Ovary (tissue), 9 donors: Measurements from ENCODE around the gene SLC10A3. TPM values are rescaled to one million over a fixed set of nuclear protein-coding genes. Genes with fewer than 3 reads are reported as not detected.

Experiments
- DNase-seq, 5 donors: peaks; one replicate each; pipeline ENCODE4 v3.0.0-alpha.2; 2019 to 2020
- H3K27ac ChIP-seq, 2 donors: fragments of 200-600 bp; one replicate each; pipeline versions ENCODE4 v1.5.1 to v1.8.0; 2019 to 2022
- H3K27me3 ChIP-seq: fragments of 200-600 bp; one replicate; pipeline ENCODE4 v1.8.0; 2022
- H3K36me3 ChIP-seq: fragments of 200-600 bp; sonication (generic); one replicate; pipeline ENCODE4 v1.5.1; 2019
- H3K4me1 ChIP-seq: one replicate; pipeline ENCODE4 v1.8.1; 2013; ENCODE audit warnings: mild to moderate bottlenecking, moderate library complexity; ENCODE audit not compliant: insufficient read depth
- H3K4me3 ChIP-seq: fragments of 200-600 bp; sonication (generic); one replicate; pipeline ENCODE4 v1.5.1; 2017
- H3K9me3 ChIP-seq, 2 donors: fragments of 200-600 bp in 1 of 2; sonication (generic) in 1 of 2; one replicate each; pipeline versions ENCODE4 v1.5.1 to v1.8.1; 2013 to 2019; ENCODE audit warnings: mild to moderate bottlenecking in 1 of 2, moderate library complexity in 1 of 2
- CTCF ChIP-seq, 3 donors: fragments of 450-650 bp in 2 of 3; fragments of 200-600 bp in 1 of 3; IDR thresholded peaks; one replicate each; pipeline versions ENCODE4 v1.5.1 to v1.8.0; 2016 to 2022; ENCODE audit warnings: antibody characterized with exemption in 3 of 3, mild to moderate bottlenecking in 1 of 3
- EP300 ChIP-seq: sonication (generic); formaldehyde crosslinking; IDR thresholded peaks from one replicate; pipeline ENCODE4 v1.6.1; 2017; ENCODE audit warnings: antibody characterized with exemption
- POLR2A ChIP-seq: fragments of 450-650 bp; IDR thresholded peaks from one replicate; pipeline ENCODE4 v1.6.1; 2017; ENCODE audit warnings: antibody characterized with exemption, mild to moderate bottlenecking, moderate library complexity
- WGBS, 3 donors: extraction: QIAGEN DNeasy Blood & Tissue Kit in 1 of 3; methylation state at CpG; one replicate each; pipeline versions ENCODE4 v1.1.5 to v1.1.7; 2013 to 2017; 5-methylcytosine and 5-hydroxymethylcytosine counted together
- intact Hi-C, 4 donors: fragments of 100-400 bp; cut with DNase I; formaldehyde crosslinking; loops; one replicate each; pipeline versions ENCODE4 v1.11.0 to v1.15.1; 2022 to 2023
- polyA plus RNA-seq, 2 donors: library from polyadenylated mRNA; stranded (reverse); fragments of 200-250 nt in 1 of 2; fragments of 350-450 nt in 1 of 2; fragmentation: Illumina TruSeq in 1 of 2; extraction: RNeasy Lipid Tissue Mini Kit (QIAGEN cat#74804) in 1 of 2; gene quantifications; one replicate each; pipeline ENCODE4 v1.2.3, GENCODE V29; 2013 to 2014
- total RNA-seq, 7 donors: library from RNA; depleted of rRNA in 2 of 7; stranded (reverse); fragments of >200 nt in 2 of 7; fragmentation: NEBNext Ultra II Directional in 3 of 7; extraction: Animal tissue kit (Norgen Biotek cat#: 25700) in 3 of 7; gene quantifications; one replicate each; pipeline versions ENCODE4 v1.1.0 to v1.2.4, GENCODE V29; 2016 to 2023
- donor health status: DM: no; HTN: no; CAD: no; lungs with moderate emphysema.
- donor health status: DM: no; HTN: no; CAD: no.
- donor health status: Bipolar disorder and iron deficiency.
- donor health status: DM: yes; HTN: yes; CAD: no.
- donor health status: DM: no; HTN: no; CAD: no.
- donor health status: DM: yes; HTN: yes; CAD: no.

Gene SLC10A3
- total and polyA plus RNA-seq, 9 donors: 5.5 to 49.8 (median 37.6) TPM

- no peak for DNase-seq
- Histone ChIP-seq H3K36me3 (no peaks in the 10 kb centered on the region), H3K4me1 (no peaks in the 10 kb centered on the region), H3K27ac (no peak overlapping the region), H3K9me3 (no peaks in the 10 kb centered on the region), H3K27me3 (no peaks in the 10 kb centered on the region), H3K4me3 (no peak overlapping the region)
- no peak for TF ChIP-seq CTCF (IDR thresholded peaks at IDR 0.05)
- TF ChIP-seq EP300: no peak
- TF ChIP-seq POLR2A: no peak
- WGBS, 3 donors: 88 to 91% (median 90%) methylated on average over 16 of the region's 16 CpGs
- intact Hi-C loops: no loop called here
Observed at GRCh38 chrX:154445776-154446175, 44.7 kb downstream of the SLC10A3 start.

- H3K27ac ChIP-seq: peak overlapping the region; percentile 60 to 64
- no peak for TF ChIP-seq POLR2A
- TF ChIP-seq EP300: no peak
- intact Hi-C loops: no loop called here
Observed at GRCh38 chrX:154444755-154445246, 45.6 kb downstream of the SLC10A3 start.

GRCh38 chrX:154443992-154444754 is 46.3 kb downstream of the SLC10A3 start, which contains the start of gene FAM50A:
FAM50A (plus strand) TSS chrX:154444141; CDS start chrX:154444236, 95 bp downstream.
- peak in 1 of 3 donors; percentile 27 for TF ChIP-seq CTCF (IDR thresholded peaks at IDR 0.05)
- TF ChIP-seq POLR2A: peak; percentile 50
- TF ChIP-seq EP300: no peak
- DNase-seq: peak; percentile 75 to 85 (median 80)
- H3K4me3 ChIP-seq: peak within 1 kb of the TSS; percentile 47
- intact Hi-C loops: no loop called here
- peak within 1 kb of the TSS; percentile 60 to 64 for H3K27ac ChIP-seq
- H3K27me3 ChIP-seq: no peaks in the 10 kb centered on the region
- no peaks in the 10 kb centered on the region for H3K4me1 ChIP-seq
- H3K36me3 ChIP-seq: no peaks in the 10 kb centered on the region
- WGBS, 3 donors: 27 to 36% (median 32%) methylated on average over 45 to 94 of the region's 94 CpGs
- no peaks in the 10 kb centered on the region for H3K9me3 ChIP-seq

More at GRCh38 chrX:154444755-154445246, 45.6 kb downstream of the SLC10A3 start:
- peak overlapping the region; percentile 47 for H3K4me3 ChIP-seq
- no peaks in the 10 kb centered on the region for H3K27me3 ChIP-seq
- DNase-seq: no peak
- no peaks in the 10 kb centered on the region for H3K36me3 ChIP-seq
- WGBS, 3 donors: 58 to 68% (median 62%) methylated on average over 10 to 13 of the region's 13 CpGs
- H3K4me1 ChIP-seq: no peaks in the 10 kb centered on the region
- no peaks in the 10 kb centered on the region for H3K9me3 ChIP-seq

- Histone ChIP-seq H3K27ac (peak overlapping the region in 1 of 2 donors; percentile 64), H3K4me1 (peaks cover under 1% of the 10 kb centered on the region), H3K36me3 (no peaks in the 10 kb centered on the region), H3K27me3 (no peaks in the 10 kb centered on the region), H3K4me3 (peak overlapping the region; percentile 47), H3K9me3 (no peaks in the 10 kb centered on the region)
- intact Hi-C loops: no loop called here
- no peak for DNase-seq
- no peak for TF ChIP-seq POLR2A
- TF ChIP-seq EP300: no peak
- TF ChIP-seq CTCF (IDR thresholded peaks at IDR 0.05): no peak
- 32 to 72% (median 44%) methylated on average over 10 of the region's 10 CpGs for WGBS, 3 donors
Observed at GRCh38 chrX:154443479-154443910, 46.9 kb downstream of the SLC10A3 start.
